ENCODE results near the gene PTCH1.

PTCH1 gene

GRCh38 chr9:95479330-95479729 is 37.4 kb downstream of the PTCH1 start:
- no peak for DNase-seq (ENCODE audit: low read depth)
- no peak overlapping the region for H3K4me3 ChIP-seq (ENCODE audit: low read depth, low read length)

- no peak for DNase-seq (ENCODE audit: low read depth)
- H3K4me3 ChIP-seq (ENCODE audit: low read depth, low read length) = no peak overlapping the region
These were observed 38.4 kb downstream of the PTCH1 start for GRCh38 chr9:95478335-95478734.

- no peak overlapping the region for H3K4me3 ChIP-seq (ENCODE audit: low read depth, low read length)
- no peak for DNase-seq (ENCODE audit: low read depth)
These were observed 38.9 kb downstream of the PTCH1 start for GRCh38 chr9:95477885-95478284.

- H3K4me3 ChIP-seq (ENCODE audit: low read depth, low read length) = no peak overlapping the region
- no peak for DNase-seq (ENCODE audit: low read depth)
These were observed 39.3 kb downstream of the PTCH1 start for GRCh38 chr9:95477441-95477840.

- no peak overlapping the region for H3K4me3 ChIP-seq (ENCODE audit: low read depth, low read length)
- DNase-seq (ENCODE audit: low read depth) = no peak
These were observed 48.0 kb downstream of the PTCH1 start for GRCh38 chr9:95468791-95469190.

- H3K4me3 ChIP-seq (ENCODE audit: low read depth, low read length) = no peak overlapping the region
- DNase-seq (ENCODE audit: low read depth) = no peak
These were observed 51.7 kb downstream of the PTCH1 start for GRCh38 chr9:95465115-95465514.

GRCh38 chr9:95463148-95464060 is 53.4 kb downstream of the PTCH1 start:
- H3K4me3 ChIP-seq (ENCODE audit: low read depth, low read length) = peak overlapping the region; percentile 40
- no peak for DNase-seq (ENCODE audit: low read depth)

GRCh38 chr9:95462249-95463147 is 54.3 kb downstream of the PTCH1 start:
- peak; percentile 86 for DNase-seq (ENCODE audit: low read depth)

GRCh38 chr9:95461448-95462248 is 55.1 kb downstream of the PTCH1 start:
- no peak overlapping the region for H3K4me3 ChIP-seq (ENCODE audit: low read depth, low read length)
- no peak for DNase-seq (ENCODE audit: low read depth)

More at GRCh38 chr9:95462249-95463147, 54.3 kb downstream of the PTCH1 start:
- peak overlapping the region; percentile 40 for H3K4me3 ChIP-seq (ENCODE audit: low read depth, low read length)

GRCh38 chr9:95460518-95461164 is 56.1 kb downstream of the PTCH1 start:
- no peak for DNase-seq (ENCODE audit: low read depth)

GRCh38 chr9:95459851-95460517 is 56.8 kb downstream of the PTCH1 start:
- no peak overlapping the region for H3K4me3 ChIP-seq (ENCODE audit: low read depth, low read length)

More at GRCh38 chr9:95460518-95461164, 56.1 kb downstream of the PTCH1 start:
- H3K4me3 ChIP-seq (ENCODE audit: low read depth, low read length) = no peak overlapping the region

GRCh38 chr9:95459178-95459577 is 57.6 kb downstream of the PTCH1 start:
- no peak overlapping the region for H3K4me3 ChIP-seq (ENCODE audit: low read depth, low read length)
- DNase-seq (ENCODE audit: low read depth) = no peak

More at GRCh38 chr9:95459851-95460517, 56.8 kb downstream of the PTCH1 start:
- DNase-seq (ENCODE audit: low read depth) = no peak

- no peak for DNase-seq (ENCODE audit: low read depth)
These were observed 58.1 kb downstream of the PTCH1 start for GRCh38 chr9:95458666-95459065.

GRCh38 chr9:95457769-95458168 is 59.0 kb downstream of the PTCH1 start:
- peak; percentile 19 for DNase-seq (ENCODE audit: low read depth)
- H3K4me3 ChIP-seq (ENCODE audit: low read depth, low read length) = no peak overlapping the region

More at GRCh38 chr9:95458666-95459065, 58.1 kb downstream of the PTCH1 start:
- H3K4me3 ChIP-seq (ENCODE audit: low read depth, low read length) = no peak overlapping the region

- H3K4me3 ChIP-seq (ENCODE audit: low read depth, low read length) = no peak overlapping the region
- DNase-seq (ENCODE audit: low read depth) = no peak
These were observed 61.1 kb downstream of the PTCH1 start for GRCh38 chr9:95455714-95456113.

- DNase-seq (ENCODE audit: low read depth) = no peak
- no peak overlapping the region for H3K4me3 ChIP-seq (ENCODE audit: low read depth, low read length)
These were observed 64.6 kb downstream of the PTCH1 start for GRCh38 chr9:95452176-95452575.

GRCh38 chr9:95451065-95451426 is 65.7 kb downstream of the PTCH1 start:
- no peak for DNase-seq (ENCODE audit: low read depth)
- no peak overlapping the region for H3K4me3 ChIP-seq (ENCODE audit: low read depth, low read length)

Measured in skeletal muscle cell (primary cell).